ENCODE results near the gene HS3ST3A1. TPM values are rescaled to one million over a fixed set of nuclear protein-coding genes. Genes with fewer than 3 reads are reported as not detected.

The HS3ST3A1 gene
- total RNA-seq, 2 experiments from 2014 or later: 0.22 to 1.2 TPM

GRCh38 chr17:13569398-13570123 is 32.2 kb downstream of the HS3ST3A1 start:
- Histone ChIP-seq H3K27ac (ENCODE audit: low read depth in 1 of 2, low read length in 2 of 2) (no peak overlapping the region), H3K36me3 (ENCODE audit: insufficient read depth, low read length) (no peaks in the 10 kb centered on the region), H3K4me1 (ENCODE audit: insufficient read depth, low read length) (no peaks in the 10 kb centered on the region), H3K9me3 (ENCODE audit: control insufficient read depth in 1 of 2, insufficient read depth in 1 of 2, low read length in 2 of 2) (no peaks in the 10 kb centered on the region), H3K4me3 (ENCODE audit: low read length) (no peak overlapping the region), H3K27me3 (ENCODE audit: control insufficient read depth in 1 of 2, insufficient read depth in 2 of 2, low read length in 2 of 2) (peaks cover 2 to 11% of the 10 kb centered on the region in 2 experiments)
- H3K9me3 Mint-ChIP-seq: no peaks in the 10 kb centered on the region
- no peaks in the 10 kb centered on the region for H3K36me3 Mint-ChIP-seq (ENCODE audit: low read depth)
- CTCF ChIA-PET: no interaction called here
- peaks cover 5% of the 10 kb centered on the region for H3K4me1 Mint-ChIP-seq (ENCODE audit: low read depth)
- intact Hi-C loops (cut with DNase I, micrococcal nuclease): no loop called here
- no peak for ATAC-seq (ENCODE audit: poor library complexity)
- DNase-seq: no peak
- H3K4me3 Mint-ChIP-seq: no peak overlapping the region
- peaks cover 30% of the 10 kb centered on the region for H3K27me3 Mint-ChIP-seq
- POLR2A ChIA-PET: no interaction called here
- TF ChIP-seq CTCF (IDR thresholded peaks at IDR 0.05): no peak
- H3K27ac Mint-ChIP-seq: no peak overlapping the region

GRCh38 chr17:13568582-13569397 is 32.9 kb downstream of the HS3ST3A1 start:
- Histone ChIP-seq H3K4me1 (ENCODE audit: insufficient read depth, low read length) (no peaks in the 10 kb centered on the region), H3K4me3 (ENCODE audit: low read length) (no peak overlapping the region), H3K36me3 (ENCODE audit: insufficient read depth, low read length) (no peaks in the 10 kb centered on the region), H3K9me3 (ENCODE audit: control insufficient read depth in 1 of 2, insufficient read depth in 1 of 2, low read length in 2 of 2) (no peaks in the 10 kb centered on the region), H3K27ac (ENCODE audit: low read depth in 1 of 2, low read length in 2 of 2) (no peak overlapping the region), H3K27me3 (ENCODE audit: control insufficient read depth in 1 of 2, insufficient read depth in 2 of 2, low read length in 2 of 2) (peaks cover 2 to 11% of the 10 kb centered on the region in 2 experiments)
- intact Hi-C loops (cut with DNase I, micrococcal nuclease): no loop called here
- TF ChIP-seq CTCF (IDR thresholded peaks at IDR 0.05): no peak
- ATAC-seq (ENCODE audit: poor library complexity) (no peak), DNase-seq (no peak)
- POLR2A ChIA-PET: no interaction called here
- Mint-ChIP-seq H3K27ac (no peak overlapping the region), H3K36me3 (ENCODE audit: low read depth) (no peaks in the 10 kb centered on the region), H3K4me1 (ENCODE audit: low read depth) (peaks cover 5% of the 10 kb centered on the region), H3K9me3 (no peaks in the 10 kb centered on the region), H3K27me3 (peaks cover 27% of the 10 kb centered on the region), H3K4me3 (no peak overlapping the region)
- CTCF ChIA-PET: no interaction called here

DNA sequence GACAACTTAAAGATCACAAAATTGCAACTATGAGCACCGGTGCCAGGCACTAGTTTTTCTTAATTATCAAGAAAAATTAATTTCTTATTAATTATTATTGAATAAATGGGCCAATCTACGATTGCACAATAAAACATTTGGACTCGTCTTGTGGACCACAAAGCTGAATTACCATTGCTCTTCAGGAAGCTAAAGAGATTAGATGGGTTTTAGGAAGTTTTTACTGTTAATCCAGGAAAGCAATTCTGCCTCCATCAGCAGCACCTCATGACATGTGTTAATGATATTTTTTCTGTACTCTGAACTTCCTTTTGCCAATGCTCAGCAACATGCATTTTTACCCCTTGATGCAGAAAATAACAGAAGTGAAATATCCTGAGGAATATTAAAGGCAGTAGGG is 37.9 kb downstream of the HS3ST3A1 start:
- no peak for TF ChIP-seq CTCF (IDR thresholded peaks at IDR 0.05)
- intact Hi-C loops (cut with DNase I, micrococcal nuclease): no loop called here
- peaks cover 5% of the 10 kb centered on the region for H3K4me1 Mint-ChIP-seq (ENCODE audit: low read depth)
- H3K4me3 Mint-ChIP-seq: no peak overlapping the region
- no peak overlapping the region for H3K27ac Mint-ChIP-seq
- no peaks in the 10 kb centered on the region for H3K36me3 ChIP-seq (ENCODE audit: insufficient read depth, low read length)
- no peaks in the 10 kb centered on the region for H3K36me3 Mint-ChIP-seq (ENCODE audit: low read depth)
- H3K9me3 Mint-ChIP-seq: no peaks in the 10 kb centered on the region
- ChIA-PET CTCF (interaction anchor here (0.7 kb wide), 1 partner anchor 623 kb away, joined by 4 read pairs; no protein-coding TSS in a partner anchor), POLR2A (no interaction called here)
- no peak overlapping the region for H3K4me3 ChIP-seq (ENCODE audit: low read length)
- H3K9me3 ChIP-seq (ENCODE audit: control insufficient read depth in 1 of 2, insufficient read depth in 1 of 2, low read length in 2 of 2): no peaks in the 10 kb centered on the region
- DNase-seq (no peak), ATAC-seq (ENCODE audit: poor library complexity) (no peak)
- H3K27me3 ChIP-seq (ENCODE audit: control insufficient read depth in 1 of 2, insufficient read depth in 2 of 2, low read length in 2 of 2): no peaks in the 10 kb centered on the region
- H3K27ac ChIP-seq (ENCODE audit: low read depth in 1 of 2, low read length in 2 of 2): no peak overlapping the region
- H3K4me1 ChIP-seq (ENCODE audit: insufficient read depth, low read length): no peaks in the 10 kb centered on the region
- H3K27me3 Mint-ChIP-seq: peaks cover 4% of the 10 kb centered on the region
